Measurements from ENCODE around the gene CNBD2.
A peak's percentile ranks its signal among the peaks of the same experiment; 100 is the strongest.
"Not testable (repeated sequence)": the region's sequence is repeated elsewhere in the genome, so short reads cannot be mapped to it uniquely, and the experiment has no call there.

Gene CNBD2

DNA sequence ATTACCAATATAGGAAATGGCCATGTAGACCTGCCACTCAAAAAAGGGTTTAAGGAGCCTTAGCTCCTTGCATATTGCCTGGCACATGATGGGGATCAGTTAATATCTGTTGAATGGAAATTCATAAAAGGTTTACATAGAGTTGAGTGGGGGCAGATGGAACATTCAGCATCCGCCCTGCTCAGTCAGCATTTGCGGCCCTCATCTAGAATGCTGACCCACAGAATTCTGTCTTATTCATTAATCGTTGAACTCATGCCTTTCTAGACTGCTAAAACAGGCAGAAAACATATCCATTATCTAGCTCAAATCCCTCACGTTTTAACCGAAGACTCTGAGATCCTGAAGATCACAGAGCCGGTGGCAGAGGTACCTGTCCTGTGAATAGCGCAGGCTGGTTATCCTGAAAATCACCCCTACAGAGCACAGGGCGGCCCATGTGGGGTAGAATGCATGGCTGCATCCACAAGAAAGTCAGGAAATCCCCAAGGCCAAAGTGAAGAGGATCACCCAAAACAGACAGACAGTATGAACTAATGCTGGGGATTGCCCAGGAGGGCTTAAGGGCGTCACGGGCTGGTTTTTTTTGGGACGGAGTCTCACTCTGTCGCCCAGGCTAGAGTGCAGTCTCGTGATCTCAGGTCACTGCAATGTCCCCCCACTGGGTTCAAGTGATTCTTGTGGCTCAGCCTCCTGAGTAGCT lies 59.9 kb downstream of the CNBD2 start:
- DNase-seq = no peak

DNA sequence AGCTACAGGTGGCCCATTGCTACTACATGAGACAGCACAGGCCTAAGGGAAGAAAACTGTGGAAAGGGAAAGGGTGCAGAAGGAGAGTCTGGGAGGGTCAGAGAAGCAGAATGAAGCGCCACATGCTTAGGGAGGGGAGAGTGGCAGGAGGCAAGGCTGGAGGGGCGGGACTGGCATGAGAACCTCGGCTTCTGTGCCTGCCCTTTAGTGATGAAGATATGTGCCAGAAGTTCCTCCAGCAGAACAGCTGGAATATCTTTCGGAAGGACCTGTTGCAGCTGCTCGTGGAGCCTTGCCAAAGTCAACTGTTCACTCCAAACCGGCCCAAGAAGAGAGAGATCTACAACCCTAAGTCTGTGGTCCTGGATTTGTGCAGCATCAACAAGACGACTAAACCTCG lies 61.8 kb downstream of the CNBD2 start:
- DNase-seq = no peak

DNA sequence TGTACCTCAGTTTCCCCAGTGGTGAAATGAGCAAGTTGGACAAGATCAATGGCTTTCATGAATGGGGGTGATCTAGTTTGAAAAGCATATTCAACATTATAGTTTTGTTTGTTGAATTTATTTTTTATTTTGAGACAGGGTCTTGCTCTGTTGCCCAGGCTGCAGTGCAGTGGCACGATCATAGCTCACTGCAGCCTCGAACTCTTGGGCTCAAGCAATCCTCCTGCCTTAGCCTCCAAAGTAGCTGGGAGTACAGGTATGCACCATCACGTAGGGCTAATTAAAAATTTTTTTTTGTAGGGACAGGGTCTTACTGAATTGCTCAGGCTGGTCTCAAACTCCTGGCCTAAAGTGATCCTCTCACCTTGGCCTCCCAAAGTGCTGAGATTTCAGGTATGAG lies 63.4 kb downstream of the CNBD2 start:
- DNase-seq = no peak

DNA sequence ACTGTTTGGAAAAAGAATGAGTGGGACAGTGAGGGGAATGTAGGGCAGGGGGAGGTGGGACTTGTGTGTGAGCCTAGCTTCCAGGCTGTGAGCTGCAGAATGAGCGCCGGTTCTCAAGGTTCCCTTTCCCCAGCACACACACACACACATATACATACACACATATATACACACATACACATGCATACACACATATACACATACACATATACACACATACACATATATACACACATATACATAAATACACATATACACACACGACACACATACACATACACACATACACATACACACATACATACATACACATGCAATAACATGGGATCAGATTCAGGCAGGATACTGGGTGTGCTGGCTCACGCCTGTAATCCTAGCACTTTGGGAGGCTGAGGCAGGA lies 66.5 kb downstream of the CNBD2 start:
- no peak for DNase-seq

DNA sequence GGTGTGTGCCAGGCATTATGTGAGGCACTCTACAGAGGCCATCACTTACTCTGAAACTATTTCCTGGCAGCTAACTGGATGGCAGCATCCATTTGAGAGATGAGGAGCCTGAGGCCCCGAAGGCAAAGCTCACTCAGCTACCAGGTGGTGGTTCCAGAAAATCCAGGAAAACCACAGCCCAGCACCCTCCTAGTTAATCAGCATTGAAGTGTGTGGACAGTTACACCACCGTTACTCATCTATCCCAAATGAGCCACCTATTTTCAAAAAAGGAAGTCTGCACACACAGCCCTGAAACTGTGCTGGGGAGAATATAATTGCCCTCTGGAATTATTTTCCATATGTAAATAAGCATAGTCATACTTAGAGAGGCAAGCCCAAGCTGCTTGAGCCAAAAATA lies 67.4 kb downstream of the CNBD2 start:
- DNase-seq = no peak

DNA sequence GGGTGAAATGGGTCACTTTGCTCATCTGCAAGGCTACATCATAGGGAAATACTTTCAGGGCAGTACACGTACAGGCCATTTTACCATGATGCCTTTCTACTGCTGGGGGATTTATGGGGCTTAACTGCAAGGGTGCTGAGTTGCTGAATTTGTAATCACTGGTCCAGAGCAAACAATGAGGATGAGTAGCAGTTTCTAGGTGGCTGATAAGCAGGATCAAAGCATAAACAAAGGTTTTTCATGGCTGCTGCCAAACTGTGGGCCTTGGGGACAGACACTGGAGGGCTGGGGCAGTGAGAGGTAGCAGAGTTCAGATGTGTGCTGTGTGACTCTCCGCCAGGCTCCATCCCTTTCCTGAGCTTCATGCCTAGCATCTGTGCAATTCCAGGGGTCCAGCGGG lies 68.3 kb downstream of the CNBD2 start:
- no peak for DNase-seq

DNA sequence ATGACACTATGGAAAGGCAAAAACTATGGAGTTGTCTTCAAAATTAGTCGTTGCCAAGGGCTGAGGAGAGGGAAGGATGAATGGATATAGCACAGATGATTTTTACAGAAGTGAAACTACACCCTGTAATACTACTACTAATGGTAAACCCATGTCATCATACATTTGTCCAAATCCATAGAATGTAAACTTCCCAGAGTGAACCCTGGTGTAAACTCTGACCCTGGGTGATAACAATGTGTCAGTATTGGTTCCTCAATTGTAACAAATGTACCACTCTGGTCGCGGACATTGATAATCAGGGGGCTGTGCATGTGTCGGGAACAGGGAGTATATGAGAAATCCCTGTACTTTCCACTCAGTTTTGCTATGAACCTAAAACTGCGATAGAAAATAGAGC lies 72.2 kb downstream of the CNBD2 start:
- no peak for DNase-seq

DNA sequence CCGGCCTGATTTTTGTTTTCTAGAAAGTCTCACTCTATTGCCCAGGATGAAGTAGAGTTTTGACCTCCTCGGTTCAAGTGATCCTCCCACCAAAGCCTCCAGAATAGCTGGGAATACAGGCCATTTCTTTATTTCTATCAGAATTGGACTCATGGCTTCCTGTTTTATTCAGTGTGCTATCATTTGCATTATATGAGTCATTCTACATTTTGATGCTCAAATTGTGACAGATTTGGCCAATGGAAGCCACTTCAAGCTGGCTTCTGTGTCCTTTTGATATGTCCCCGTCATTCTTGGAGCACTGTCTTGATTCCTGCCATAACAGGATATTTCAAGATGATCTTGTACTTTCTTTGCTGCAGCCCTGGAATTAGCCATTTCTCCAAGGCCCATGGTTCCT lies 75.1 kb downstream of the CNBD2 start:
- no peak for DNase-seq

DNA sequence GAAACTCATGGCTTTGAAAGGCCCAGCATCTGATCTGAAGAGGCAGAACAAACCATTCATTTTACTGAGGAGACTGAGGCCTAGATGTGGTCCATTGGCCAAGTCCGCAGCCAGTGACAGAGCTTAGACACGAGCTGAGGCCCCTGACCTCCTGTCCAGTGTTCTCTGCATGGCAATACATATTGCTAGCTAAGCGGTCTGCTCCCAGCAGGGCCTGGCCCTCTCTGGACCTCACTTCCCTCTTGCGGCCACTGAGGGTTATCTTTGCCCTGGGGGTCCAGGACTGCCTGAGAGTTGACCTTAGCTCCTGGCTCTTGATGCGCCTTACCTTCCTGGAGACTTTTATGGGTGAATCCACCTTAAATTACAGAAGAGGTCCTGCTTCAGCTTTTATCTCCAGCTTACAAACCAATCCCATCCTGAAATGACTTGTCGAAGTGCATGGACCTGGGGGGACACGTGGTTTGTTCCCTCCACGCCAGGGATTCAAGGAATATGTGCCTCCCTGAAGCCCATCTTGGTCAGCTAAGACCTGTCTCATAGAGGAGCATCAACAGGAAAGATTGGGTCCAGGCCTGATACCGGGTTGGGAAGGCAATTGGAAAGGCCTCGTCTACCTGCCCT lies 75.6 kb downstream of the CNBD2 start:
- no peak for DNase-seq

DNA sequence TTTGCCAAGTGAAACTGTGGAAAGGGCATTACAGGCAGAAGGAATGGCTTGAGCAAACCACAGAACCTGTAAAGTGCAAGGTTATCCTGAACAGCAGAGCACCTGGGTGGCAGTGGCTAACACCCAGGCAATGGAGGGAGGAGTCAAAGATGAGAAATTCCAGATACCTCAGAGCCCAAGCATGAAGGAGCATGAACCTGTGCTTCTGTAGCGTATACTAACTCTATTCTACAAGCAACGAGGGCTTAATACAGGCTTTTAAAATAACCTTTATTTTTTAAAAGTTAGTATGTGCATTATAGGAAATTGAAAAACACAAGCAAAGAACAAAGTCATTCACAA lies 77.0 kb downstream of the CNBD2 start:
- DNase-seq = no peak

DNA sequence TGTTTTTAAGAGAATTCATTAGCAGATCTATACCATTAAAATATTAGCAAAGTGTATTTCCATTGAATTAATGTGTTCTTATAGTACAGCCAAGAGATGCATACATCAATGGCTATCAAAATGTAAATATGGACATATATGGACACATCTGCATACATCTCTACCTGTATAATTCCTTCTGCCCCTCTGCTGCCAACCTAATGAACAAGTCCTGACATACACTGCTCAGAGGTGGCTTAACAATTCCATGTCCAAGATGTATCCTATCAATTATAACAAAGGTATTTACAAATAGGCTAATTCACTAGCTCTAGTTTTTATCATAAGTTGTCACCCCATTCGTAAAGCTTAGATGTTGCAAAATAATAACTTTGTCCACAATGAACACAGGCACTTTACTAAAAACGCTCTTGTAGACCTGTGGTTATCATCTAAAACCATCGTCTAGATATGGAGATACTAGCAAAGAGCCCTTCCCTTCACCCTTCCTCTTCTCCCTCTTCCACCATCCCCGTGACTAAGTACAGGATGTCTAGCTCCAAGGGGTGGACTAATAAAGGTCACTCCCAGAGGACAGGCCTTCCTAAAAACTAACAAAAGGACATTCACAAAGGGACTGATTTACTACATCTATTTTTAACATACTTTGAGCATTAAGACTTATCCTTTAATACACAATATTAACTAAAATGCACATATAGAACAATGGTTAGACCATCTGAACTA lies 77.8 kb downstream of the CNBD2 start:
- DNase-seq = not testable (repeated sequence)

DNA sequence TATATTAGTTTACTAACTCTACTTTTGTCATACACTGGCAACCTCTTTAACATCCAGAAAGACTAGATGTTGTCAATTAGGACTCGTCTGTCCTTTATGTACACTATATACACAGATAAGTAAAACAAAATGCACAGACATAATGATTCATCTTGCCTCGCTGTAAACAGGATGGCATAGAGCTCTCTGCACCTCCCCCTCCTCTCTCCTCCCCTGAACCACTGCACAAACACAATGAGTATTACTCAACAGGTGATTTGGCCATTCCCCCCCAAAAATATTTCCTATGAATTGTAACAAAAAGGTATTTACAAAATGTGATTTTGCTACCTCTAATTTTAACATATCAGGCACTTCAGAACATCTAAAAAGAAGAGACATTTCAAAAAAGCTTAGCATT lies 81.0 kb downstream of the CNBD2 start:
- DNase-seq = not testable (repeated sequence)

DNA sequence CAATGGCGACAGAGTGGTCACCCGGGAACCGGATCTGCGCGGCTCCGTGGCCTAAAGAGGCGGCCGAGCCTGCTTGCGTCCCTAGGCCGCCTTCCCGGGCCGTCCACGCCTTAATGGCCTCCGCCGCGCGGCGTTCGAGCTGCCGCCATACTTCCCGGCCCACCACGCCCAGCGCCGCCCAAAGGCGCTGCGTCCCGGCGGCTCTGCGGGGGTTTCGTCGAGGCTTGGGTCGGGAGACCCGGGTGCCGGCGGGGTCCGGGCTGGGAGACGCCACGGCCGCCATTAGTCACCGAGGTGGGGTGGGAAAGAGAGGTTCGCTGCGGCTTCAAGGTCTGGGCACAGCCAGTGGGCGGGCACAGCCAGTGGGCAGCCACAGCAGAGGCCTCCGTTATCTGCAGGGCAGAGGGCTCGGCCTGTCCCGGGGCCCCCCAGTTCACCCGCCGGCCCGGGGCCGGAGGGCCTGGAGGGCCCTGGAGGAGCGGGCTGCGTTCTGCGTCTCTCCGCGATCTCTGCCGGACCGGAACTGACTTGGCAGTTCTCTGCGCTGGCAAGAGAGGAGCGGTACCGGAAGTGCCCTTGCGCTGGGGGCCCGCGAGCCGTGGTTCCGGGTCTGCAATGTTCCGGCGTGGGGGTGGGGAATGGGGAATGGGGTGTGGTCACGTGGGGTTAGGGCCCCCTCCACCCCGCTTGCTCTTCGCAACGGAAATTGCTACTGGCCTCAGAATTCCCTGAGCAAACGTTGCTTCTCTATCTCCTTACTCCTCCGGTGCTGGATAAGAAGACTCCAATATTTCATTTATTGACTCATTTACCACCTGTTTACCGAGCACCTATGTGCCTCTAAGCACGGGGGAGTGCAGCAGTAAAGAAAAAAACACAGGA lies 82.3 kb downstream of the CNBD2 start:
- DNase-seq = peak; percentile 83 to 92

DNA sequence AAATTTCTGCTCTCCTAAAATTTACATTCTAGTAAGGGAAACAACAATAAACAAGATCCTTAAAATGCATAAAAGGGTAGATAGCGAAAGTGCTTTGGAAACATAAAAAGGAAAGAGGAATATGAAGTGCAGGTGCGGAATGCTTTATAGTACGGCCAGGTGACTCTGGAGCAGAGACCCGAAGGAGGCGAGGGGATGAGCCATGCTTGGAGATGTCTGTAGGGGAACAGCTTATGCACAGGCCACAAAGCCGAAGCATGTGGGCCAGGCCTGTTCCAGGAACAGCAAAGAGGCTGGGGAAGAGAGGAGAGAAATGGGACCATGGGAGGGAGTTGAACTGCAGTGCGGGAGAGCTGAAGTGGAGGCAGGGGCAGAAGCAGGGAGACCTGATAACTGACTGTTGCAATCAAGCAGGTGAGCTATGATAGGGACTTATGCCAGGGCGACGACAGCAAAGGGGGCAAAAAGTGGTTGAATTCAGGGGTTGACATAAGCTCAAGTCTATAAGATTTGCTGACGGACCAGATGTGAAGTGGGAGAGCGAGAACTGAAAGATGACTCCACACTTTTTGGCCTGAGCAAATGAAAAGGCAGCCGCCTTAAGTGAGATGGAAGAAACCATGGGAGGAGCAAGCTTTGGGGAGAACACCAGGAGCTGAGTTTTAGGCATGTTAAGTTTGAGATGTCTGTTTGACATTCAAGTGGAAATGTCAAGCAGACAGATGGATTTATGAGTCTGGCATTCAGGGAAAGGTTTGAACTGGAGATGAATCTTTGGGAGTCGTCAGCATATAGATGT lies 83.1 kb downstream of the CNBD2 start:
- no peak for DNase-seq

DNA sequence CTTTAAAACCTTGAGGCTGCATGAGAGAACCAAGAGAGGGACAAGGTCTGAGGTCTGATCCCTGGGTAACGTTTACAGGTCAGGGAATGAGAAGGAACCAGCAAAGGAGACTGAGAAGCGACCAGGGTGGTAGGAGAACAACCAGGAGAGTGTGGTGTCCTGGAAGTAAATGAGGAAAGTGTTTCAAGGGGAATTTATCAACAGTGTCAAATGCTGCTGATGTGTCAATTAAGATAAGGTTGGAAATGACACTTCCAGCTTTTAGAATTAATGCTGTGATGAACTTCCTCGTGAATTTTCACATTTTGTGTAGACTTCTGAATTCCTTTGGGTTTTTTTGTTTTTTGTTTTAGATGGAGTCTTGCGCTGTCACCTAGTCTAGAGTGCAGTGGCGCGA lies 83.7 kb downstream of the CNBD2 start:
- no peak for DNase-seq

DNA sequence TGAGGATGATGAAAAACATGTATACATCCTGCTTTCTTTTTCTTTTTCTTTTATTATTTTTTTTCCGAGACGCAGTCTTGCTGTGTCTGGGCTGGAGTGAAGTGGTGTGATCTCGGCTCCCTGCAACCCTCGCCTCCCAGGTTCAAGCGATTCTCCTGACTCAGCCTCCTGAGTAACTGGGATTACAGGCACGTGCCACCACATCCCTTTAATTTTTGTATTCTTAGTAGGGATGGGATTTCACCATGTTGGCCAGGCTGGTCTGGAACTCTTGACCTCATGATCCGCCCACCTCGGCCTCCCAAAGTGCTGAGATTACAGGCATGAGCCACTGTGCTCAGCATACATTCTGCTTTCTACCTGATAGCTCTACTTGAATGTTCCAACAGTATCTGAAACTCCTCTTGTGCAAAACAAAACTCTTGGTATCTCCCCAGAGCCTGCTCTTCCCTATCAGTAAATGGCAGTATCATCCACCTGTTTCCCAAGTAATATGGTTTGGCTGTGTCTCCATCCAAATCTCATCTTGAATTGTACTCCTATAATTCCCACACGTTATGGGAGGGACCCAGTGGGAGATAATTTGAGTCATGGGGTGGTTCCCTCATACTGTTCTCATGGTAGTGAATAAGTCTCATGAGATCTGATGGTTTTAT lies 85.6 kb downstream of the CNBD2 start:
- DNase-seq = not testable (repeated sequence)

DNA sequence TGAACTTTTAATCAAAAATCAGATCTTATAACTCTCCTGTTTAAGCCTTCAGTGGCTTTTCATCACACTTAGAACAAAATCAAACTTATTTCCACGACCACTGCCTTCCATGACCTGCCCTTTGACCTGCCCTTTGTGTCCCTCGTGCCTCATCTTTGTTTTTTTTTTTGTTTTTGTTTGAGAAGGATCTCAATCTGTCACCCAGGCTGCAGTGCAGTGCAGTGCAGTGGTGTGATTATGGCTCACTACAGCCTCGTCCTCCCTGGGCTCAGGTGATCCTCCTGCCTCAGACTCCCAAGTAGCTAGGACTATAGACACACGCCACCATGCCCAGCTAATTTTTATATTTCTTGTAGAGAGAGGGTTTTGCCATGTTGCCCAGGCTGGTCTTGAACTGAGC lies 86.8 kb downstream of the CNBD2 start:
- no peak for DNase-seq

DNA sequence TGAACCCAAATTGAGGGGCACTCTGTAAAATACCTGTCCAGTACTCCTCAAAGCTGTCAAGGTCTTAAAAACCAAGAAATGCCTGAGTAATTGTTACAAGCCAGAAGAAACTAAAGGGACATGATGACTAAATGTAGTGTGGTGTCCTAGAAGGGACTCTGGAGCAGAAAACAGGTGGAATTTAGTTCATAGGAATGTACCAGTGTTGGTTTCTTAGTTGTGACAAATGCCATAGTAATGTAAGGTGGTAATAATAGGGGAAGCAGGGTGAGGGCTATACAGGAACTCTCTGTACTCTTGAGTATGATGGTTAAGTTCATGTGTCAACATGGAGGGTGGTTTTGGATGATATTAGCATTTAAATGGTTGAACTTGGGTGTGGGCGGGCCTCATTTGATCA lies 92.3 kb downstream of the CNBD2 start:
- DNase-seq = no peak

DNA sequence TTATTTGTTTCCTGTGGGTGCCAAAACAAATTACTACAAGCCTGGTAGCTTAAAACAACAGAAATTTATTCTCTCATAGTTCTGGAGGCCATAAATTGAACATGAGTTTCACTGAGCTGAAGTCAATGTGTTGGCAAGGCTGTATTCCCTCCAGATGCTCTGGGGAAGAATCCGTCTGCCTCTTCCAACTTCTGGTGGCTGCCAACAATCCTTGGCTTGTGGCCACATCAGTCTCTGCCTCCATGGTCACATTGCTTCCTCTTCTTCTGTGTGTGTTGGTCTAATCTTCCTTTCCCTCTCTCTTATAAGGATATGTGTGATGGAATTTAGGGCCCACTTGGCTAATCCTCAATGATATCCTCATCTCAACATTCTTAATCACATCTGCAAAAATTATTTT lies 93.4 kb downstream of the CNBD2 start:
- DNase-seq = no peak

DNA sequence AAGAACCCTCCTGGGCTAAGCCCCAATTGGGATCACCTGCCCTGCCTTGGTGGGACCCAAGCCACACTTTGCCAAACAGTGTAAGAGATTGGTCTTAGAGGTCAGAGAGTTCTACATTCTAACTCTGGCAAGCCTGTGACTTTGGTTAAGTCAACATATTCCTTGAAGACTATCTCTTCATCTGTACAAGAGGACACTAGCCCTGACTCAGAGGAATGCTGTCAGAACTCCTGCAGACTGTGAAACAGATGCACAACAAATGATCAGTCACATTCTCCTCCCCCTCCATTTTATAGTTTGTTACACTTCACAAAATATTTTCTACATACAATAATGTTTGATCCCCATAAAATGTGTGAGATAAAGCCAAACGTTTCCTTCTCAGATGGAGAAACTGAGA lies 94.4 kb downstream of the CNBD2 start:
- no peak for DNase-seq

DNA sequence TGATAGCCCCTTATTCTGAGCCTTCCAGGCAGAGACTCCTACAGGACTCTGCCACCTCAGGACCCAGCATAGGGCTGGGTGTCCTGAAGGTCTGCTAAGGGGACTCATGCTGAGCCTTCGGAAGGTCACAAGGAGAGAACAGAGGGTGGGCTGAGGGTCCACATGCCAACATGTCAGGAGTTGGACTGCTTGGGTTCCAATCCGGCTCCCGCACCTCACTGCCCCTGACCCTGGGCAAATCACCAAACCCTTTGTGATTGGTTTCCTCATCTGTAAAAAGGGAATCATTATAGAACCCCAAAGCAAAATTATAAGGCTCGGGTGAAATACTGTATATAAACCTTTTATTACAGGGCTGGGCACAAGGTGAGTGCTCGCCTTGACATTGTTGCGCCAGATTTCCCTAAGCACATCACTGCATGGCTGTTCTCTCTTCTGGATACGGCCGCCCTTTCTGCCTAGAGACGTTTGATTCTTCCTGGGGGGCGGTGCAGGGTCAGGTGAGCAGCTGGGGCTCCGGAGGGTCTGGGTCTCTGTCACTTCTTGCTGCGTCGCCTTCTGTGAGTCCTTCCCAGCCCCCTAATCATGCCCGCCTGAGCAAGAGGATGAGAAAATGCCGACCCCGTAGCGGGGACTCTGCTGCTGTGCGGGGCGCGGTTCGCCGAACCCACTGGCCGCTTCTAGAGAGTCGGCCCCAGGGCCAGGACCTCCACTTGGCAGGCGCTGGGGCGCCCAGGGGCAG lies 95.7 kb downstream of the CNBD2 start:
- no peak for DNase-seq

All from NCI-H524 (cell line).